HG03097 (cell line): ENCODE measurements around the gene DCUN1D2.
"Not testable (repeated sequence)": the region's sequence is repeated elsewhere in the genome, so short reads cannot be mapped to it uniquely, and the experiment has no call there.

Source experiments
- ATAC-seq: cut with Tn5 transposase; IDR thresholded peaks from one replicate; pipeline ENCODE4 v1.9.1; 2021; ENCODE audit not compliant: unreplicated experiment, low FRiP score

DCUN1D2 gene

GRCh38 chr13:113490496-113491417 is at the start of gene DCUN1D2:
DCUN1D2 (minus strand) TSS chr13:113490711; CDS start chr13:113490669, 42 bp downstream.
- peak; percentile 82 for ATAC-seq

GRCh38 chr13:113539822-113540221 is 49.3 kb upstream of the DCUN1D2 start:
- ATAC-seq = no peak

- no peak for ATAC-seq
Observed at GRCh38 chr13:113539176-113539575, 48.7 kb upstream of the DCUN1D2 start.

- no peak for ATAC-seq
Observed at GRCh38 chr13:113538689-113539058, 48.2 kb upstream of the DCUN1D2 start.

GRCh38 chr13:113537909-113538688 is 47.6 kb upstream of the DCUN1D2 start:
- no peak for ATAC-seq

- no peak for ATAC-seq
Observed at GRCh38 chr13:113537205-113537604, 46.7 kb upstream of the DCUN1D2 start.

GRCh38 chr13:113536461-113537110 is 46.1 kb upstream of the DCUN1D2 start:
- no peak for ATAC-seq

GRCh38 chr13:113535381-113535781 is 44.9 kb upstream of the DCUN1D2 start:
- no peak for ATAC-seq

GRCh38 chr13:113534236-113534860 is 43.8 kb upstream of the DCUN1D2 start:
- no peak for ATAC-seq

GRCh38 chr13:113533161-113533840 is 42.8 kb upstream of the DCUN1D2 start:
- no peak for ATAC-seq

GRCh38 chr13:113532156-113532806 is 41.8 kb upstream of the DCUN1D2 start:
- no peak for ATAC-seq

GRCh38 chr13:113531041-113531873 is 40.7 kb upstream of the DCUN1D2 start:
- no peak for ATAC-seq

- no peak for ATAC-seq
Observed at GRCh38 chr13:113528813-113529180, 38.3 kb upstream of the DCUN1D2 start.

- no peak for ATAC-seq
Observed at GRCh38 chr13:113528101-113528812, 37.7 kb upstream of the DCUN1D2 start.

GRCh38 chr13:113527272-113527958 is 36.9 kb upstream of the DCUN1D2 start:
- no peak for ATAC-seq

- no peak for ATAC-seq
Observed at GRCh38 chr13:113526466-113527220, 36.1 kb upstream of the DCUN1D2 start.

- ATAC-seq = not testable (repeated sequence)
Observed at GRCh38 chr13:113522438-113522837, 31.9 kb upstream of the DCUN1D2 start.
